Loucy (cell line): ENCODE measurements around the gene RAD51B.
A peak's percentile ranks its signal among the peaks of the same experiment; 100 is the strongest.

Experiments
- H2AFZ ChIP-seq: fragments of 200-600 bp; sonication (generic); 2 replicates; pipeline ENCODE4 v1.6.0; 2016; ENCODE audit warnings: antibody characterized with exemption, mild to moderate bottlenecking, low read length, moderate library complexity
- H3F3A ChIP-seq: fragments of 200-600 bp; 2 replicates; pipeline ENCODE4 v1.6.0; 2016; ENCODE audit warnings: antibody characterized with exemption, low read depth, mild to moderate bottlenecking
- H3K27me3 ChIP-seq: fragments of 200-600 bp; sonication (generic); 2 replicates; pipeline ENCODE4 v1.6.1; 2014; ENCODE audit warnings: low read length, mild to moderate bottlenecking; ENCODE audit not compliant: insufficient read depth, poor library complexity, severe bottlenecking
- H3K36me3 ChIP-seq: fragments of 200-600 bp; sonication (generic); 2 replicates; pipeline ENCODE4 v1.6.1; 2016; ENCODE audit warnings: low read length; ENCODE audit not compliant: insufficient read depth
- H3K4me1 ChIP-seq: fragments of 200-600 bp; sonication (generic); 2 replicates; pipeline ENCODE4 v1.5.1; 2014; ENCODE audit warnings: low read length, mild to moderate bottlenecking; ENCODE audit not compliant: insufficient read depth, poor library complexity, severe bottlenecking
- H3K4me2 ChIP-seq: fragments of 200-600 bp; sonication (generic); 2 replicates; pipeline ENCODE4 v1.6.0; 2014; ENCODE audit warnings: antibody characterized with exemption, low read length, low read depth, mild to moderate bottlenecking; ENCODE audit not compliant: poor library complexity, severe bottlenecking
- H3K4me3 ChIP-seq: fragments of 200-600 bp; sonication (generic); 2 replicates; pipeline ENCODE4 v1.5.1; 2014; ENCODE audit warnings: low read length, mild to moderate bottlenecking, mixed read lengths; ENCODE audit not compliant: poor library complexity, severe bottlenecking
- H3K79me2 ChIP-seq: fragments of 200-600 bp; sonication (generic); 2 replicates; pipeline ENCODE4 v1.6.1; 2014; ENCODE audit warnings: low read length; ENCODE audit not compliant: insufficient read depth
- H3K9ac ChIP-seq: fragments of 200-600 bp; sonication (generic); 2 replicates; pipeline ENCODE4 v1.6.0; 2014; ENCODE audit warnings: mild to moderate bottlenecking, low read depth, low read length, moderate library complexity; ENCODE audit not compliant: poor library complexity, severe bottlenecking
- H3K9me2 ChIP-seq: fragments of 200-600 bp; sonication (generic); replicated peaks from 2 replicates; pipeline ENCODE4 v1.6.1; 2016; ENCODE audit warnings: low read depth, low read length, mixed read lengths
- H3K9me3 ChIP-seq: fragments of 200-600 bp; sonication (generic); 2 replicates; pipeline ENCODE4 v1.6.1; 2014; ENCODE audit warnings: mild to moderate bottlenecking, antibody characterized with exemption, low read length, low read depth; ENCODE audit not compliant: insufficient read depth
- H4K20me1 ChIP-seq: fragments of 200-600 bp; sonication (generic); 2 replicates; pipeline ENCODE4 v1.6.0; 2014; ENCODE audit warnings: antibody characterized with exemption, low read length, mild to moderate bottlenecking; ENCODE audit not compliant: insufficient read depth, poor library complexity, severe bottlenecking
- EZH2phosphoT487 ChIP-seq: fragments of 200-600 bp; IDR thresholded peaks from 2 replicates; pipeline ENCODE4 v1.6.1; 2018; ENCODE audit warnings: antibody characterized with exemption, mild to moderate bottlenecking, moderate library complexity, borderline replicate concordance
- TF ChIP-seq, protein P1 (sequence below): fragments of 200-600 bp; sonication (generic); conservative IDR thresholded peaks from 2 replicates; pipeline ENCODE4 v1.5.1; 2014; ENCODE audit warnings: mild to moderate bottlenecking, antibody characterized with exemption, low read length

Gene RAD51B

DNA sequence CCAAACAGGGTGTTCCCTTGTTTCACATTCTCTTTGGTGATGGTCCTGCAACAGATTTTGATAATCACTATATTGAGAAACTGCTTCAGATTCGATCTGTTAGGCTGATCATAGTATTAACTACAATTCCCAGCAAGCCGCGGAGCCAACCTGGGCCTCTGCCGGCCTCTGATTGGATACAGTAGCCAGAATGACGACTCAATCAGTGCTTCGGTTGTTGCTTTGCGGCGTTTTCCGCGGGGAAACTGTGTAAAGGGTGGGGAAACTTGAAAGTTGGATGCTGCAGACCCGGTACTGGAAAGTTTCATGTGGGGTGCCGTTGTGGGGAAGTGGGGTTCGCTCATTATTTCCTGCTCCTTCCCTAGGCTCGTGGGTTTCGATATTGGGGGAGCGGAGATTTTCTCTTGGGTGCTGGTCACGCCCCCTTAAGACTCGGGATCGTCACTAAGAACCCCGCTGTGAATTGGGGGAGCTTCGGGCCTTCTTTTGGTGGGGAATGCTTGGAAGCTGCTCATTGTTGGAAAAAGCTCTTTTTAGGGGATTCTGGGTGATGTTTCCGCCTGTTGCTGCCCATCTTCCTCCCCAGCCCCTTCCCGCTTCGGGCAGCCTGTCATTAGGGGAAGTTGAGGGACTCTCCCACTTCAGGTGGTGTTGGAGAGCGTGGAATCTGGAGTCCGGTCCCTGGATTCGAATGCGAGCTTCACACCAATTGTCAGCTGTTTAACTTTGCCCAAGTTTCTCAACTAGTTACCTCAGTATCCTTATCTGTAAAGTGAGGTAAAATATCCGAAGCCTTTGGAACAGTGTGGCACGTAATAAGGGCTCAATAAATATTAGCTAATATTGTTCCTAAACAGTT is at the start of gene RAD51B:
RAD51B (plus strand) TSS at position 217 of the 859 bp plus-strand sequence.
- peaks cover 26% of the 10 kb centered on the region for H3K4me1 ChIP-seq
- H3K4me2 ChIP-seq, result peak within 1 kb of the TSS; percentile 78
- peak within 1 kb of the TSS; percentile 83 for H3K9ac ChIP-seq
- H3F3A ChIP-seq, result no peaks in the 10 kb centered on the region
- no peaks in the 10 kb centered on the region for H3K9me3 ChIP-seq
- H4K20me1 ChIP-seq, result peaks cover 5% of the 10 kb centered on the region
- H3K36me3 ChIP-seq, result no peaks in the 10 kb centered on the region
- no peaks in the 10 kb centered on the region for H3K9me2 ChIP-seq
- H2AFZ ChIP-seq, result peak within 1 kb of the TSS; percentile 95
- peak within 1 kb of the TSS; percentile 88 for H3K4me3 ChIP-seq
- peaks cover 28% of the 10 kb centered on the region for H3K79me2 ChIP-seq
- TF ChIP-seq, protein P1, sequence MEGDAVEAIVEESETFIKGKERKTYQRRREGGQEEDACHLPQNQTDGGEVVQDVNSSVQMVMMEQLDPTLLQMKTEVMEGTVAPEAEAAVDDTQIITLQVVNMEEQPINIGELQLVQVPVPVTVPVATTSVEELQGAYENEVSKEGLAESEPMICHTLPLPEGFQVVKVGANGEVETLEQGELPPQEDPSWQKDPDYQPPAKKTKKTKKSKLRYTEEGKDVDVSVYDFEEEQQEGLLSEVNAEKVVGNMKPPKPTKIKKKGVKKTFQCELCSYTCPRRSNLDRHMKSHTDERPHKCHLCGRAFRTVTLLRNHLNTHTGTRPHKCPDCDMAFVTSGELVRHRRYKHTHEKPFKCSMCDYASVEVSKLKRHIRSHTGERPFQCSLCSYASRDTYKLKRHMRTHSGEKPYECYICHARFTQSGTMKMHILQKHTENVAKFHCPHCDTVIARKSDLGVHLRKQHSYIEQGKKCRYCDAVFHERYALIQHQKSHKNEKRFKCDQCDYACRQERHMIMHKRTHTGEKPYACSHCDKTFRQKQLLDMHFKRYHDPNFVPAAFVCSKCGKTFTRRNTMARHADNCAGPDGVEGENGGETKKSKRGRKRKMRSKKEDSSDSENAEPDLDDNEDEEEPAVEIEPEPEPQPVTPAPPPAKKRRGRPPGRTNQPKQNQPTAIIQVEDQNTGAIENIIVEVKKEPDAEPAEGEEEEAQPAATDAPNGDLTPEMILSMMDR, result no peak
- no peak for TF ChIP-seq EZH2phosphoT487
- H3K27me3 ChIP-seq, result no peaks in the 10 kb centered on the region

DNA sequence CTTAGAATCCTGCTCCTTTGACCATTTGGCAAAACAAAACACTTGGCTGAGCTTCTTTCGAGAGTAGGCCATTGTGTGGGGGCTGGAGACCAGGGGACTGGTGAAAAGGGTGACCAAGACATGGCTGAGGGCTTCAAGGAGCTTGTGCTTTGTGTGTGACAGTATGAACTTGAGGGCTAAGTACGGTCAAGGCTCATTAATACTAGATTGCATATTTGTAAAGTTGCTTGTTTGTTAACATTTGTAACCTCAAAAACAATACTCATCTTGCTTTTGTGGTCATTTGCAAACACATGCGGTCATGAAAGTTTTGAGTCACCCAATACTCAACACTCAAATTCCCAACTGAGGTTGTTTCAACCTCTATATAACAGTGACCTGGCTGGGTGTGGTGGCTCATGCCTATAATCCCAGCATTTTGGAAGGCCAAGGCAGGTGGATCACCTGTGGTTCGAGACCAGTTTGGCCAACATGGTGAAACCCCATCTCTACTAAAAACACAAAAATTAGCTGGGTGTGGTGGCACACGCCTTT is 45.7 kb upstream of the RAD51B start:
- no peak overlapping the region for H3K4me3 ChIP-seq
- no peaks in the 10 kb centered on the region for H3K9me3 ChIP-seq
- H3K4me1 ChIP-seq, result no peaks in the 10 kb centered on the region
- no peaks in the 10 kb centered on the region for H3K79me2 ChIP-seq
- no peak overlapping the region for H3K4me2 ChIP-seq
- peaks cover 40% of the 10 kb centered on the region; the same call in 1 of the 2 replicates for H3K36me3 ChIP-seq
- no peaks in the 10 kb centered on the region for H3K27me3 ChIP-seq
- H3K9ac ChIP-seq, result no peak overlapping the region
- H3F3A ChIP-seq, result no peaks in the 10 kb centered on the region
- TF ChIP-seq, protein P1, result no peak
- no peak for TF ChIP-seq EZH2phosphoT487
- no peaks in the 10 kb centered on the region for H4K20me1 ChIP-seq
- H3K9me2 ChIP-seq, result no peaks in the 10 kb centered on the region
- no peak overlapping the region for H2AFZ ChIP-seq

DNA sequence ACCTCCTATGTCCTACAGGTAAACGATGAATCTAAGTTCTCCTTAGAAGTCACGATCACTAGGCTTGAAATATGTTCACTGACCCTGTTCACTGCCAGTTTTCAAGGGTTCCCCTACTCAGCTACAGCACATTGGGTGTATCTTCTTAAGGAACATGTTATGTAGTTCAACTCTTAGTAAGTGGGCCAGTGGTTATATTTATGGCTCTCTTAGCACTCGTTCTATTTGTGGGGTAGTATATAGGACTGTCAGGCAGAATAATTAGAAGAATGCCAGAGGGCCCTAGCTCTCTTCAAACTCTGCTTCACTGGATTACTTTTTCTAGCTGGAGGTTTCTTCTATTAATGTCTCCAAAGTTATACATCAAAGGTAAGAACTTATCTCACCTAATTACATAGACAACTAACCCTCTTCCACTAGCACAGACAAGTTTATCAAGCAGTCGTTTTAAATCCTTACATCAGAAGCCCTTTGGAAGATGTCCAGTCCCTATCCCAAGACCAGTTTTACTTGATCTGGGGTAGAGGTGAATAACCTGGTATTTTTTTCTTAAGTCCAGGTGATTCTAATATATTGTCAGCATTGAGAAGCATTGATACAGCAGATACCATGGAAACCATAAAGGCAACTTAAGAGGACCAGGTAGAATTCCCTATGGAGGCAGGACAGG is 42.8 kb upstream of the RAD51B start:
- Histone ChIP-seq H3K9me3 (no peaks in the 10 kb centered on the region), H4K20me1 (no peaks in the 10 kb centered on the region), H3K79me2 (no peaks in the 10 kb centered on the region), H3K27me3 (no peaks in the 10 kb centered on the region), H3K9me2 (no peaks in the 10 kb centered on the region), H3K9ac (no peak overlapping the region), H3K36me3 (peaks cover 23% of the 10 kb centered on the region; the same call in 1 of the 2 replicates), H3F3A (no peaks in the 10 kb centered on the region), H3K4me1 (no peaks in the 10 kb centered on the region), H3K4me2 (no peak overlapping the region), H3K4me3 (no peak overlapping the region), H2AFZ (no peak overlapping the region)
- TF ChIP-seq EZH2phosphoT487, result no peak
- TF ChIP-seq, protein P1, result no peak
